GM20000 (cell line): ENCODE measurements around the gene PPM1F.
"Not testable (repeated sequence)": the region's sequence is repeated elsewhere in the genome, so short reads cannot be mapped to it uniquely, and the experiment has no call there.

Experiments
- DNase-seq: peaks from one replicate; pipeline ENCODE4 v3.0.0; 2012; ENCODE audit warnings: low spot score
- TF ChIP-seq, protein P1 (sequence below): IDR thresholded peaks from 2 replicates; pipeline ENCODE4 v1.5.1; 2012; ENCODE audit warnings: mild to moderate bottlenecking, control low read depth; ENCODE audit errors: extremely low read depth, missing control alignments

Gene PPM1F

DNA sequence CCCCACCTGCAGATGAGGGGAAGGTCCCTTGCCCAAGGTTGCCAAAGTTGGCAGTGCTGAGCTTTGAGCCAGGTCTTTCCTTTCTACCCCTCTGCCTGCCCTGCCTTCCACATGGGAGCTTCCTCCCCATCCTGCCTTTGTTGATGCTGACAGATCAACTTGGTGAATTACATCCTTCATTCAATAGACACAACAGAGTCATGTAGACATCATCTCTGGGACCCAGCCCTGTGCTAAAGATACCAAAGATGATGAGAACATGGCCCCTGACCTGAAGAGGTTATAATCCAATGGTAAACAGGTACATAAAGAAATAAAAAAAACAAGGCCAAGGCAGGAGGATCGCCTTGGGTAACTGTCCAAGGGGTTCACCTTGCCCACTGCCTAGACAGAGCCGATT is 42.8 kb downstream of the PPM1F start:
- TF ChIP-seq, protein P1, sequence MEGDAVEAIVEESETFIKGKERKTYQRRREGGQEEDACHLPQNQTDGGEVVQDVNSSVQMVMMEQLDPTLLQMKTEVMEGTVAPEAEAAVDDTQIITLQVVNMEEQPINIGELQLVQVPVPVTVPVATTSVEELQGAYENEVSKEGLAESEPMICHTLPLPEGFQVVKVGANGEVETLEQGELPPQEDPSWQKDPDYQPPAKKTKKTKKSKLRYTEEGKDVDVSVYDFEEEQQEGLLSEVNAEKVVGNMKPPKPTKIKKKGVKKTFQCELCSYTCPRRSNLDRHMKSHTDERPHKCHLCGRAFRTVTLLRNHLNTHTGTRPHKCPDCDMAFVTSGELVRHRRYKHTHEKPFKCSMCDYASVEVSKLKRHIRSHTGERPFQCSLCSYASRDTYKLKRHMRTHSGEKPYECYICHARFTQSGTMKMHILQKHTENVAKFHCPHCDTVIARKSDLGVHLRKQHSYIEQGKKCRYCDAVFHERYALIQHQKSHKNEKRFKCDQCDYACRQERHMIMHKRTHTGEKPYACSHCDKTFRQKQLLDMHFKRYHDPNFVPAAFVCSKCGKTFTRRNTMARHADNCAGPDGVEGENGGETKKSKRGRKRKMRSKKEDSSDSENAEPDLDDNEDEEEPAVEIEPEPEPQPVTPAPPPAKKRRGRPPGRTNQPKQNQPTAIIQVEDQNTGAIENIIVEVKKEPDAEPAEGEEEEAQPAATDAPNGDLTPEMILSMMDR, result no peak
- no peak for DNase-seq

DNA sequence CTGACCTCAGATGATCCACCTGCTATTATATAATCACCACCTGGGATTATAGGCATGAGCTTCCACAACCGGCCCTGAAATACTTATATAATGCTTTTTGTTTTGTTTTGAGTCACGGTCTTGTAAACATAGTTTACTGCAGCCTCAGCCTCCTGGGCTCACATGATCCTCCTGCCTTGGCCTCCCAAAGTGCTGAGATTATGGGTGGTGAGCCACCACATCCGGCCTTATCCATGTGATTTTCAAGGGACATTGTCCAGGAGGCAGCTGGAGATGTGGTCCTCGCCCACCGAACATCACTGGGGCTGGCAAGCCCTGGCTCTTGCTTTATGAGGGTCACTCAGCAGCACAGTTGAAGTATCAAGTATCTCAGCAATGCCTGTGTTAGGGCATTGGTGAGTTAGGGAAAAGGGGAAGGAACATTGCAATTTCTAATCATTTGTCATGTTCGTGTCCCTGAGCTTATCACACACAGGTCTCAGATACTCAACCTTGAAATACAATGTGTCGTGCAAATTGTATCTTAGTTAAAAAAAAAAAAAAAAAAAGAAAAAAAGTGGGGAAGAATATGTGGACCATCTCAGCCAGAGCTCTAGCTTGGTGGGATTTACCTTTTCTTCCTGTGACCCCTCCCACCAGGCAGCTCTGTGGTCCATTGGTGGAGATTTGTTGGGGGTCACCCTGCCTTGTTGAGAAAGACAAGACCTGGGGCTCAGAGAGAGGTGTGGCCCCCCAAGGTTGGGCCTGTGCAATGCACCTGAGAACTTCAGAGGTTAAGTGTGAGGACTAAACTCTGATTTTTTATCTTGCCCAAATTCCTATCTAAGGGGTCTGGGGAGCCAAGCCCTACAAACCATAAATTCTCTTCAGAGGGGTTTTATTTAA is 44.8 kb downstream of the PPM1F start:
- TF ChIP-seq, protein P1, result no peak
- DNase-seq, result no peak

DNA sequence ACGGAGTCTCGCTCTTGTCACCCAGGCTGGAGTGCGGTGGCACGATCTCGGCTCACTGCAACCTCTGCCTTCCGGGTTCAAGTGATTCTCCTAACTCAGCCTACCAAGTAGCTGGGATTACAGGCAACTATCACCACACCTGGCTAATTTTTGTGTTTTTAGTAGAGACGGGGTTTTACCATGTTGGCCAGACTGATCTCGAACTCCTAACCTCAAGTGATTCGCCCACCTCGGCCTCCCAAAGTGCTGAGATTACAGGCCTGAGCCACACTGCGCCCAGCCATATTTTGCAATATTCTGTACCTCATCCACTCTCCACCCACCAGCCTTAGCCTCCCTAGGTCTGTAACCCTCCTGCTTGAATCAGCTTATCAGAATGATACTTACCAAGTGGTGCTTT is 47.4 kb downstream of the PPM1F start:
- not testable (repeated sequence) for DNase-seq

DNA sequence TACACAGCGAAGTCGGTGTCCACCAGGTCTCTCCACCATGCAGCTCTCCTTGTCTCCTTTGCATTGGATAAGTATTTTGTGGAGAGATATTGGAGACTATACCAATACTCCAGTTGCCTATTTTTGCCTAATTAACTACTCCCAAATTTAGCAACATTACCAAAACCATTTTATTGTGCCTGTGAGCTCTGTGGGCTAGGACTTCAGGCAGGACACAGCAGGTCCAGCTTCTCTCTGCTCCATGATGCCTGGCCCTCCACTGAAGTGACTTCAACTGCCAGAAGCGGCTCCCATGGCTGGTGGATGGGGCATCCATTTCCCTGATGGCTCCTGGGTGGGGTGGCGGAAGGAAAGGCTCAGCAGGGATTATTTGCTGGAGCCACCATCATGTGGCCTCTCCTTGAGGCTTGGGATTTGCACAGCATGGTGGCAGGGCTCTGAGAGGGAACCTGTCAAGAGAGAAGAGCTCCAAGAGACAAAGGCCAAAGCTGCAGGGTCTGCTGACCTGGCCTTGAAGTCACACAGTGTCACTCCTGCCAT is 48.3 kb downstream of the PPM1F start:
- no peak for DNase-seq
- TF ChIP-seq, protein P1, result no peak

DNA sequence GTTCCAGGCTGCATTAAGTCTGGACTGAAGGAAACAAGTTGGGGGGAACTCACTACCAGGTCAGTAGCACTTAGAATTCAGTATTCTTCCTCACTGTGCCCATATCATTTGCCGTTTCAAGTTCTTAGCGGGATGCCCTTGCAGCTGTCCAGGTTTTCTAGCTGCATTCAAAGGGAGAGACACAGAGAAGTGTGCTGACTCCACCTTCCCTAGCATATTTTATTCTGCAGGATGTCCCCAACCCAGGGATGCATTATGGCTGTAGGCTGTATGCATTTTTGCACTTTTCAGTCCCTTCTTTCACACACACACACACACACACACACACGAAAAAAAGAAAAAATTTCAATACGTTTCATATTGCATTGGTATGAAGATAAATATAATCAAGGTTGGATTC is 49.4 kb downstream of the PPM1F start:
- TF ChIP-seq, protein P1, result no peak
- no peak for DNase-seq

DNA sequence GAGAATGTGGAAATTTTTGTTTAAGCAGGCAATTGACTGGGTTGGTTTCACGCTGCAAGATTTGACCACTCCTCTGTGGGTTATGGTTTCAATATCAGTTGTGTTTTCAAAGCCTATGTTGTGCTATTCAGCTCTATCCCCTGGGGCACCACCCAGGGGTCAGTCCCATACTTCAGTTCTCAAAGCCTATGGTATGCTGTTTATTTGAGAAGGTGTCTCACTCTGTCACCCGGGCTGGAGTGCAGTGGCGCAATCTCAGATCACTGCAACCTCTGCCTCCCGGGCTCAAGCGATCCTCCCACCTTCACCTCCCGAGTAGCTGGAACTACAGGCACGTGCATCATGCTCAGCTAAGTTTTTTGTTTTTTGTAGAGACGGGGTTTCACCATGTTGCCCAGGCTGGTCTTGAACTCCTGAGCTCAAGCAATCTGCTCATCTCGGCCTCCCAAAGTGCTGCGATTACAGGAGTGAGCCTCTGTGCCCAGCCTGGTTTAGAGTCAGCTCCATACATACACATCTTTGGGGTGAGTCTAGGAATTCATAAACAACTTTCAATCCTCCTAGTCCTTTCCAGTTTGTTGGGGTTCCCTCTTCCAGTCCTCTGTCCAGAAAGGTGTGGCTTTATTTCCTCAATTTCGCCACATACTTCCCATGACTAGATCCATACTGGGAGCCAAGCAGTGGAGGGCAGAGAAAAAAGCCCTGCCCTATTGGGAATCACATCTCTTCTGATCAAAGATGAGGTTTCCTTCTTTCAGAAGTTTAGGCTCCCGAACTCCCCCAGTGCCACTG is 50.2 kb downstream of the PPM1F start:
- no peak for DNase-seq
- TF ChIP-seq, protein P1, result no peak

DNA sequence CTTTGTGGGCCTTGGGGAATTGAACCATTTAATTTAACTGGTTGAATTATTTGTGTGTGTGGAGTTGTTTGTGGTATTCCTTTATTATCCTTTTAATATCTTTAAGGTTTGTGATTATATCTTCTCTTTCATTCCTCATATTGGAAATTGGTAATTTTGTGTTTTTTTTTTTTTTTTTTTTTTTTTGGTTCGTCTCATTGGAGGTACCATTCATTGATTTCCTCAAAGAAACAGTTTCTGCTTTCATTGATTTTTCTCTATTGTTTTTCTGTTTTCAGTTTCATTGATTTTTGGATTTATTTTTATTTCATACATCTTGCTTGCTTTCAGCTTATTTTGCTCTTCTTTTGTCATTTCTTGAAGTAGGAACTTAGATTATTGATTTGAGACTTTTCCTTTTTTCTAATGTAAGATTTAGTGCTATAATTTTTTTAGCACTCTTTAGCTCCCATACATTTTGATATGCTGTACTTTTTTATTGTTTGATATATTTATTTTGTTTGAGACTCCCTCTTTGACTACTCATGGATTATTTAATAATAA is 54.2 kb downstream of the PPM1F start:
- TF ChIP-seq, protein P1, result no peak
- DNase-seq, result no peak
